Muscle of leg (tissue), 11 donors: Measurements from ENCODE around the gene RTL1. TPM values are rescaled to one million over a fixed set of nuclear protein-coding genes. Genes with fewer than 3 reads are reported as not detected.
A peak's percentile ranks its signal among the peaks of the same experiment; 100 is the strongest.

Experiments
- DNase-seq: peaks from one replicate; pipeline ENCODE4 v3.0.0; 2013
- H3K27ac ChIP-seq: one replicate; pipeline ENCODE4 v1.5.1; 2013; ENCODE audit warnings: mild to moderate bottlenecking, low read length, control low read depth
- H3K27me3 ChIP-seq: one replicate; pipeline ENCODE4 v1.6.1; 2013; ENCODE audit warnings: low read length; ENCODE audit not compliant: control insufficient read depth, insufficient read depth
- H3K36me3 ChIP-seq: one replicate; pipeline ENCODE4 v1.6.1; 2013; ENCODE audit warnings: low read length; ENCODE audit not compliant: control insufficient read depth, insufficient read depth
- H3K4me1 ChIP-seq: one replicate; pipeline ENCODE4 v1.6.1; 2013; ENCODE audit warnings: low read length; ENCODE audit not compliant: control insufficient read depth, insufficient read depth
- H3K4me3 ChIP-seq: one replicate; pipeline ENCODE4 v1.5.1; 2013; ENCODE audit warnings: low read length, control low read depth
- H3K9me3 ChIP-seq: replicated peaks from 2 replicates; pipeline ENCODE4 v1.6.1; 2013; ENCODE audit warnings: low read depth, low read length; ENCODE audit not compliant: control insufficient read depth
- WGBS: methylation state at CpG from one replicate; pipeline ENCODE4 v1.1.5; 2013; ENCODE audit warnings: missing lambda C conversion rate; ENCODE audit not compliant: insufficient coverage; 5-methylcytosine and 5-hydroxymethylcytosine counted together
- polyA plus RNA-seq, 8 donors: library from polyadenylated mRNA; unstranded; fragments of 120-200 nt; gene quantifications; one replicate each; pipeline versions ENCODE4 v1.2.1 to v1.2.3, GENCODE V29; 2013; ENCODE audit warnings: inconsistent platforms in 1 of 8, low replicate concordance in 1 of 8; ENCODE audit not compliant: insufficient read length in 8 of 8, insufficient read depth in 1 of 8
- total RNA-seq: library from RNA; stranded (reverse); fragments of 120-200 nt; gene quantifications from one replicate; pipeline ENCODE4 v1.2.4, GENCODE V29; 2013

The RTL1 gene
- total and polyA plus RNA-seq, 9 donors = 12.8 to 58.1 (median 43.0) TPM

DNA sequence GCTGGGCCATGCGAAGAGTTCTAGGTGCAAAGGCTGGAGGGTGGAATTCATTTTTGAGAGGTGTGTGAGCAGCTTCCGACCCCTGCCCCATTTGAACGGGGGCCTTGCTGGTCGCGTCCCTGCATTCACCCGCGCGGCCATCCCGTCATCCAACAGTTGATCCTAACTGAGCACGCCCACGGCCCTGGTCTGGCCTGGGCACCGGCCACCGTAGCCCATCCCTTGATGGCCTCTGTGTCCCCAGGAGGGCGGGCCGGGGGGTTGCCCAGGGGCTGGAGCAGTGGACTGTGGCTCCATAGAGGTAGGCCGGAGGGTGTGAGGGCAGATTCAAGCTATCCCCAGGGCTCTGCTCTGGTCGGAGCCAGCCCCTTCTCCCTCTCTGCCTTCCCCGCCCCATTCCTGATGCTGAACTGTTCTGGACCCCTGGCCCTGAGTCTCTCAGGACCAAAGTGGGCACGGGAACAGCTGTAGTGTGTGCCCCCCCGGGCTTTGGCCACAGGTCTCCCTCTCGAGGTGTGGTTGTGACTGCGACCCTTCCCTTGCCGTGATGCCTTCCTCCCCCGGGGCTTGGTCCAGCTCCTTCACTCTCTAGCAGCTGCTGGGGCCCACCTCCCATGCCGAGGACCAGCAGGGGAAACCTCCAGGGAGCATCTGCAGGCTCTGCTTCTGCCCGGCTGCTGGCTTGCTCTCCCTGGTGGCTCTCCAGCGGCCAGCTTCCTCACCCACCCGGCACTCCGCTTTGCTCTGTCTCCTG, 68.6 kb downstream of the RTL1 start:
- H3K27me3 ChIP-seq = no peaks in the 10 kb centered on the region
- DNase-seq = no peak
- H3K27ac ChIP-seq = peak overlapping the region; percentile 2
- H3K36me3 ChIP-seq = peaks cover 92% of the 10 kb centered on the region
- no peaks in the 10 kb centered on the region for H3K9me3 ChIP-seq
- H3K4me3 ChIP-seq = no peak overlapping the region
- WGBS = 74% methylated on average over 25 of the region's 29 CpGs
- H3K4me1 ChIP-seq = peaks cover 76% of the 10 kb centered on the region

DNA sequence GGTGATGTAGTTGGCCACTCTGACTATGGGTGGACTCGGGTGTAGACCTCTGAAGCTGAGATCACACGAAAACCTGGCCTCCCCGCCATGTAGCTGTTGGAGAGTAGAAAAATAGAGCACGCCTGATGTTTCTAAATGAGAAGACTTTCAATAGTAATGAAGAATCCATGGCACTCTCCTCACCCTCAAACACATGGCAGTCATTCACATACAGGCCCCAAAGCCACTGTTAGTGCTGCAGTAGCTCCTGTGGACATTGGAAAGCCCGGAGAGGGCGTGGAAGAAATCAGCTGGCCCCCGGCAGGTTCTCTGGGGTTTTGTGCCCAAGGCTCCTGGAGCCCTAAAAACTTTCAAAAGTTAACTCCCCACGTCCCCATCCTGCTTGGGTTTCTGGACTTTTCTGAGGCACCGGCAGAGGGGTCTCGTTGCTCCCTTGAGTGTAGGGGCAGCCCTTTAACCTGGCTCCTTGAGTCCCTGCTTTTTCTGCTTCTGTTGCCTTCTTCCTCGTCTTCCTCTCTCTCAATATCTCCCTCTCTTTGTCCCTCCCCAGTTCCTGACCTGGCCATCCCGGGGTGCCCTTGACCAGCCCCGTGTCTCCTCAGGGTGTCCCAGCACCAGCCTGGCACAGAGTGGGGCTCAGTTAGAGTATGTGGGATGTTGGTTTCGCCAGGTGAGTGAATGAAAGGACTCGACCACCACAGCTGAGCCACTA, 69.3 kb downstream of the RTL1 start:
- H3K9me3 ChIP-seq = no peaks in the 10 kb centered on the region
- peaks cover 93% of the 10 kb centered on the region for H3K36me3 ChIP-seq
- peaks cover 74% of the 10 kb centered on the region for H3K4me1 ChIP-seq
- H3K4me3 ChIP-seq = no peak overlapping the region
- WGBS = 80% methylated on average over 9 of the region's 15 CpGs
- no peaks in the 10 kb centered on the region for H3K27me3 ChIP-seq
- peak overlapping the region; percentile 16 for H3K27ac ChIP-seq
- DNase-seq = peak; percentile 33

DNA sequence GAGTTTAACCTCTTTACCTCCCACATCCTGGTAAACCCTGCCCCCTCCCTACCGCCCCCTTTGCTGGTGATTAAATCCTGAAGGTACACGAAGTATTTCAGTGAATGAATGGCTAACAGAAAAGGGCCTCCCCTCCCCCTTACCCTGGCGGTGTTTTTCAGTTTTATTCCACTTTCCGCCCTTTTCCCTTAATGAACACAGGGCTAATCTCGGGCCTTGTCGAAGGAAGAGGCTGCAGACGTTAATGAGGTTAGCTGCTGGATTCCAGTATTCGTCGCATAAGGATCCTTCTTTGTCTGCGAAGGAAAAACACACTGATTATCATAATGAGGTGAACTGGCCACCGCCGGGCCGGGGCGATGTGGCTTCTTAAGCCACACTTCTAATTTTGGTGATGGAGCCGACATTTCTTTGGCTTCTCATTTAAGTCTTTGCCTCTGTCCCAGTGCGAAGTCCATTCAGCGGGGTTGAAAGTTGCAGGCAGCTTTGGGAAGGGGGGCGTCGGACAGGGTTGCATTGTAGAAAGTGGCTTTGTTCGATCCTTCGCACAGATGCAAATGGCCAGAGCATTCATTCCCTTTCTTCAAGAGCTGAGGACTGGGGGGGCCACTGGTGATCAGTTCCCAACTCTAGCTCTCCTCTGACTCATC, 71.1 kb downstream of the RTL1 start:
- 79% methylated on average over 15 of the region's 21 CpGs for WGBS
- peaks cover 86% of the 10 kb centered on the region for H3K36me3 ChIP-seq

DNA sequence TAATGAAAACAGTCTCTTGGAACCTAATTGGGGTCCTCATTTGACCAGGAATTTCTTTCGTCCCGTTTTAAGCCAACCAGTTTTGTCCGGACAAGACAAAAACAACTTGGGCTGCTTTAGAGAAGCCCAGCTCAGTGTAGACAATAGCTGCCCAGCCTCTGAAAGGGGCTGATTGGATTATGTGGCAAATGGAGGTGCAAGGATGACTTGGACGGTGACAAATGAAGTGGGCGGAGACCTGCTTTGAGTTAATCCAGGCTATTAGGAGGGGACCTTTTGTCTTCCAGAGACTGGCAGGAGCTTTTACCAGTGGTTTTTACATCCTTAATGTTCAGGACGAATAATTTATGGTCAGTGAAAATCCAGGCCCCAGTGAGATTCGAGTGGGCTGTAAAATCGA, 72.8 kb downstream of the RTL1 start:
- Histone ChIP-seq H3K4me1 (peaks cover 47% of the 10 kb centered on the region), H3K4me3 (peak overlapping the region; percentile 4), H3K9me3 (peaks cover 2% of the 10 kb centered on the region), H3K27me3 (no peaks in the 10 kb centered on the region), H3K27ac (peak overlapping the region; percentile 58), H3K36me3 (peaks cover 69% of the 10 kb centered on the region)
- WGBS = 62% methylated on average over 5 of the region's 8 CpGs
- DNase-seq = peak; percentile 26

More for the DNA sequence above, 71.1 kb downstream of the RTL1 start:
- peak overlapping the region; percentile 60 for H3K27ac ChIP-seq
- no peak overlapping the region for H3K4me3 ChIP-seq
- H3K4me1 ChIP-seq = peaks cover 63% of the 10 kb centered on the region
- DNase-seq = peak; percentile 17
- no peaks in the 10 kb centered on the region for H3K9me3 ChIP-seq
- no peaks in the 10 kb centered on the region for H3K27me3 ChIP-seq

Other genes with a start within 250 kb of the RTL1 start
- gene DLK1, start 176.8 kb downstream of the RTL1 start, total RNA-seq = 377 TPM
- gene DLK1, start 176.8 kb downstream of the RTL1 start, polyA plus RNA-seq = 1,000 to 10,000 TPM; 1,619 to 2,540 (median 2,187) TPM
- gene MEG3, start 77.6 kb downstream of the RTL1 start, total RNA-seq = 2,358 TPM
- 1,000 to 10,000 TPM; 2,107 to 7,026 (median 4,234) TPM for gene MEG3, start 77.6 kb downstream of the RTL1 start, polyA plus RNA-seq